Hepatocyte (in vitro differentiated cells): ENCODE data around the gene PDGFD. TPM values are rescaled to one million over a fixed set of nuclear protein-coding genes. Genes with fewer than 3 reads are reported as not detected.
A peak's percentile ranks its signal among the peaks of the same experiment; 100 is the strongest.

Experiments
- DNase-seq: peaks from one replicate; pipeline ENCODE4 v3.0.0-alpha.2; 2016; ENCODE audit warnings: low spot score
- H2AFZ ChIP-seq: fragments of 200-600 bp; sonication (generic); 2 replicates; pipeline ENCODE4 v1.6.0; 2016; ENCODE audit warnings: antibody characterized with exemption, mild to moderate bottlenecking
- H3K27ac ChIP-seq: fragments of 200-600 bp; sonication (generic); 2 replicates; pipeline ENCODE4 v1.5.1; 2016; ENCODE audit warnings: mild to moderate bottlenecking
- H3K27me3 ChIP-seq: fragments of 200-600 bp; sonication (generic); 2 replicates; pipeline ENCODE4 v1.6.1; 2016
- H3K36me3 ChIP-seq: fragments of 200-600 bp; sonication (generic); replicated peaks from 2 replicates; pipeline ENCODE4 v1.5.1; 2016; ENCODE audit warnings: low read depth; ENCODE audit not compliant: insufficient read depth
- H3K4me1 ChIP-seq: fragments of 200-600 bp; sonication (generic); 2 replicates; pipeline ENCODE4 v1.5.1; 2016; ENCODE audit warnings: mild to moderate bottlenecking, moderate library complexity; ENCODE audit not compliant: insufficient read depth
- H3K4me2 ChIP-seq: fragments of 200-600 bp; sonication (generic); 2 replicates; pipeline ENCODE4 v1.6.0; 2016
- H3K4me3 ChIP-seq: fragments of 200-600 bp; sonication (generic); 2 replicates; pipeline ENCODE4 v1.5.1; 2016; ENCODE audit warnings: mild to moderate bottlenecking
- H3K79me2 ChIP-seq: fragments of 200-600 bp; sonication (generic); 2 replicates; pipeline ENCODE4 v1.6.0; 2017; ENCODE audit warnings: mild to moderate bottlenecking
- H3K9me2 ChIP-seq: fragments of 200-600 bp; sonication (generic); replicated peaks from 2 replicates; pipeline ENCODE4 v1.6.0; 2017; ENCODE audit warnings: mild to moderate bottlenecking; ENCODE audit not compliant: insufficient read depth
- H3K9me3 ChIP-seq: fragments of 200-600 bp; sonication (generic); 2 replicates; pipeline ENCODE4 v1.5.1; 2016; ENCODE audit warnings: low read depth, mild to moderate bottlenecking
- H4K20me1 ChIP-seq: fragments of 200-600 bp; sonication (generic); 2 replicates; pipeline ENCODE4 v1.6.0; 2016; ENCODE audit warnings: mild to moderate bottlenecking; ENCODE audit not compliant: insufficient read depth, poor library complexity, severe bottlenecking
- CTCF ChIP-seq: fragments of 200-600 bp; sonication (generic); IDR thresholded peaks from 2 replicates; pipeline ENCODE4 v1.5.1; 2016; ENCODE audit warnings: antibody characterized with exemption, mild to moderate bottlenecking; ENCODE audit not compliant: poor library complexity
- EZH2 ChIP-seq: fragments of 200-600 bp; sonication (generic); IDR thresholded peaks from 2 replicates; pipeline ENCODE4 v1.6.1; 2016; ENCODE audit warnings: antibody characterized with exemption, mild to moderate bottlenecking, borderline replicate concordance
- EZH2phosphoT487 ChIP-seq: fragments of 200-600 bp; sonication (generic); IDR thresholded peaks from one replicate; pipeline ENCODE4 v1.6.1; 2018; ENCODE audit warnings: antibody characterized with exemption, mild to moderate bottlenecking, low read depth, moderate library complexity; ENCODE audit not compliant: unreplicated experiment, severe bottlenecking
- WGBS: methylation state at CpG from one replicate; pipeline ENCODE4 v1.1.6; 2016; ENCODE audit warnings: low lambda C conversion rate; ENCODE audit errors: missing lambda C conversion rate; 5-methylcytosine and 5-hydroxymethylcytosine counted together
- polyA plus RNA-seq: library from polyadenylated mRNA; unstranded; fragments of >200 nt; fragmentation: Nextera tagmentation; extraction: Ambion mirVana; gene quantifications from 2 replicates; pipeline ENCODE4 v1.2.1, GENCODE V29; 2016
- total RNA-seq: library from RNA; depleted of rRNA; stranded (reverse); fragments of >200 nt; gene quantifications from 2 replicates; pipeline ENCODE4 v1.2.3, GENCODE V29; 2014

Gene PDGFD
- total and polyA plus RNA-seq, 2 experiments from 2014 or later, result 17.3 to 29.6 TPM

- no peak overlapping the region for H3K27ac ChIP-seq
- no peak overlapping the region for H3K4me3 ChIP-seq
- H3K4me1 ChIP-seq, result peaks cover 7% of the 10 kb centered on the region
- no peaks in the 10 kb centered on the region for H3K9me2 ChIP-seq
- no peak for DNase-seq
- TF ChIP-seq EZH2 (no peak), CTCF (no peak), EZH2phosphoT487 (no peak)
- H4K20me1 ChIP-seq, result no peaks in the 10 kb centered on the region
- H3K4me2 ChIP-seq, result no peak overlapping the region
- H3K9me3 ChIP-seq, result no peaks in the 10 kb centered on the region
- no peaks in the 10 kb centered on the region for H3K36me3 ChIP-seq
- no peaks in the 10 kb centered on the region for H3K79me2 ChIP-seq
- H3K27me3 ChIP-seq, result no peaks in the 10 kb centered on the region
- 41% methylated on average over 5 of the region's 5 CpGs for WGBS
- no peak overlapping the region for H2AFZ ChIP-seq
These were observed 77.3 kb downstream of the PDGFD start for GRCh38 chr11:104086621-104087020.

- H3K9me2 ChIP-seq, result no peaks in the 10 kb centered on the region
- H3K27ac ChIP-seq, result no peak overlapping the region
- no peaks in the 10 kb centered on the region for H3K79me2 ChIP-seq
- TF ChIP-seq CTCF (no peak), EZH2phosphoT487 (no peak), EZH2 (no peak)
- H2AFZ ChIP-seq, result no peak overlapping the region
- H4K20me1 ChIP-seq, result no peaks in the 10 kb centered on the region
- H3K4me2 ChIP-seq, result no peak overlapping the region
- no peak for DNase-seq
- H3K36me3 ChIP-seq, result no peaks in the 10 kb centered on the region
- H3K27me3 ChIP-seq, result no peaks in the 10 kb centered on the region
- H3K4me3 ChIP-seq, result no peak overlapping the region
- peaks cover 4% of the 10 kb centered on the region for H3K4me1 ChIP-seq
- no peaks in the 10 kb centered on the region for H3K9me3 ChIP-seq
These were observed 85.0 kb downstream of the PDGFD start for GRCh38 chr11:104078995-104079394.

- H3K9me3 ChIP-seq, result no peaks in the 10 kb centered on the region
- H3K4me2 ChIP-seq, result no peak overlapping the region
- no peaks in the 10 kb centered on the region for H3K9me2 ChIP-seq
- H3K79me2 ChIP-seq, result no peaks in the 10 kb centered on the region
- H3K36me3 ChIP-seq, result no peaks in the 10 kb centered on the region
- no peak overlapping the region for H3K4me3 ChIP-seq
- H3K27me3 ChIP-seq, result no peaks in the 10 kb centered on the region
- TF ChIP-seq CTCF (no peak), EZH2 (no peak), EZH2phosphoT487 (no peak)
- 81% methylated on average over 4 of the region's 4 CpGs for WGBS
- no peaks in the 10 kb centered on the region for H4K20me1 ChIP-seq
- no peak for DNase-seq
- no peak overlapping the region for H3K27ac ChIP-seq
- H3K4me1 ChIP-seq, result peaks cover 4% of the 10 kb centered on the region
- H2AFZ ChIP-seq, result no peak overlapping the region
These were observed 85.7 kb downstream of the PDGFD start for GRCh38 chr11:104078245-104078644.

- Histone ChIP-seq H2AFZ (no peak overlapping the region), H3K4me2 (no peak overlapping the region), H4K20me1 (no peaks in the 10 kb centered on the region), H3K4me3 (no peak overlapping the region), H3K36me3 (no peaks in the 10 kb centered on the region), H3K27ac (peak overlapping the region; percentile 33), H3K4me1 (peaks cover 4% of the 10 kb centered on the region), H3K27me3 (no peaks in the 10 kb centered on the region), H3K79me2 (no peaks in the 10 kb centered on the region), H3K9me2 (no peaks in the 10 kb centered on the region), H3K9me3 (no peaks in the 10 kb centered on the region)
- TF ChIP-seq EZH2 (no peak), CTCF (no peak), EZH2phosphoT487 (no peak)
- 77% methylated on average over 2 of the region's 2 CpGs for WGBS
- DNase-seq, result no peak
These were observed 87.5 kb downstream of the PDGFD start for GRCh38 chr11:104076455-104076854.
